H9 (cell line): Measurements from ENCODE around the gene MICU1. TPM values are rescaled to one million over a fixed set of nuclear protein-coding genes. Genes with fewer than 3 reads are reported as not detected.

Source experiments
- DNase-seq: peaks from one replicate; pipeline ENCODE4 v3.0.0-alpha.2; 2017
- H2AFZ ChIP-seq: one replicate; pipeline ENCODE4 v1.6.1; 2013; ENCODE audit warnings: mild to moderate bottlenecking, low read length, control low read depth, moderate library complexity
- H2AK5ac ChIP-seq: 2 replicates; pipeline ENCODE4 v1.6.1; 2013; ENCODE audit warnings: low read length, control low read depth, mixed read lengths; ENCODE audit not compliant: insufficient read length
- H2BK120ac ChIP-seq: one replicate; pipeline ENCODE4 v1.6.1; 2013; ENCODE audit warnings: low read depth, mild to moderate bottlenecking, low read length, control low read depth, inconsistent platforms; ENCODE audit not compliant: poor library complexity, severe bottlenecking
- H2BK12ac ChIP-seq: 2 replicates; pipeline ENCODE4 v1.6.1; 2013; ENCODE audit warnings: low read length, control low read depth, mixed read lengths, low read depth; ENCODE audit not compliant: insufficient read length
- H2BK15ac ChIP-seq: 2 replicates; pipeline ENCODE4 v1.6.1; 2013; ENCODE audit warnings: low read depth, low read length, control low read depth
- H2BK20ac ChIP-seq: one replicate; pipeline ENCODE4 v1.6.1; 2013; ENCODE audit warnings: low read depth, mild to moderate bottlenecking, low read length, control low read depth, inconsistent platforms; ENCODE audit not compliant: poor library complexity, severe bottlenecking
- H2BK5ac ChIP-seq: 2 replicates; pipeline ENCODE4 v1.6.1; 2013; ENCODE audit warnings: low read length, control low read depth, mixed read lengths; ENCODE audit not compliant: insufficient read length
- H3K14ac ChIP-seq: 2 replicates; pipeline ENCODE4 v1.6.1; 2013; ENCODE audit warnings: low read length, control low read depth; ENCODE audit not compliant: insufficient read depth
- H3K18ac ChIP-seq: 2 replicates; pipeline ENCODE4 v1.6.1; 2013; ENCODE audit warnings: low read depth, mild to moderate bottlenecking, mixed read lengths, low read length, control low read depth; ENCODE audit not compliant: insufficient read length
- H3K23ac ChIP-seq: 2 replicates; pipeline ENCODE4 v1.6.1; 2013; ENCODE audit warnings: low read length, control low read depth, mixed read lengths, low read depth; ENCODE audit not compliant: insufficient read length
- H3K23me2 ChIP-seq: 2 replicates; pipeline ENCODE4 v1.6.1; 2013; ENCODE audit warnings: low read depth, mild to moderate bottlenecking, mixed read lengths, low read length, control low read depth; ENCODE audit not compliant: insufficient read length, poor library complexity, severe bottlenecking
- H3K27ac ChIP-seq: 2 replicates; pipeline ENCODE4 v1.5.1; 2013; ENCODE audit warnings: low read length, control low read depth, mixed read lengths, low read depth; ENCODE audit not compliant: insufficient read length
- H3K27me3 ChIP-seq: 2 replicates; pipeline ENCODE4 v1.6.1; 2013; ENCODE audit warnings: low read length, control low read depth, inconsistent platforms; ENCODE audit not compliant: insufficient read depth
- H3K4ac ChIP-seq: 2 replicates; pipeline ENCODE4 v1.6.1; 2013; ENCODE audit warnings: low read depth, mild to moderate bottlenecking, control low read depth, inconsistent platforms, low read length, moderate library complexity
- H3K4me1 ChIP-seq: 2 replicates; pipeline ENCODE4 v1.6.1; 2013; ENCODE audit warnings: low read length, control low read depth, inconsistent platforms; ENCODE audit not compliant: insufficient read depth
- H3K4me2 ChIP-seq: 2 replicates; pipeline ENCODE4 v1.6.1; 2013; ENCODE audit warnings: low read length, control low read depth, mixed read lengths; ENCODE audit not compliant: insufficient read length, insufficient read depth
- H3K56ac ChIP-seq: 2 replicates; pipeline ENCODE4 v1.6.1; 2013; ENCODE audit warnings: low read depth, mild to moderate bottlenecking, mixed read lengths, low read length, control low read depth; ENCODE audit not compliant: insufficient read length
- H3K79me1 ChIP-seq: 2 replicates; pipeline ENCODE4 v1.6.1; 2013; ENCODE audit warnings: low read depth, mild to moderate bottlenecking, moderate library complexity, low read length, control low read depth, inconsistent platforms; ENCODE audit not compliant: insufficient read depth, poor library complexity, severe bottlenecking
- H3K79me2 ChIP-seq: 2 replicates; pipeline ENCODE4 v1.6.1; 2013; ENCODE audit warnings: low read length, control low read depth, inconsistent platforms; ENCODE audit not compliant: insufficient read depth
- H3K9ac ChIP-seq: 2 replicates; pipeline ENCODE4 v1.6.1; 2013; ENCODE audit warnings: low read length, control low read depth, mixed read lengths; ENCODE audit not compliant: insufficient read length; ENCODE audit errors: extremely low read depth
- H3K9me3 ChIP-seq: one replicate; pipeline ENCODE4 v1.6.1; 2013; ENCODE audit warnings: low read depth, low read length, inconsistent platforms; ENCODE audit not compliant: control insufficient read depth
- H3T11ph ChIP-seq: one replicate; pipeline ENCODE4 v1.6.1; 2013; ENCODE audit warnings: mild to moderate bottlenecking, low read length, control low read depth, inconsistent platforms
- H4K20me1 ChIP-seq: one replicate; pipeline ENCODE4 v1.6.1; 2013; ENCODE audit not compliant: control insufficient read depth, insufficient read length, insufficient read depth
- H4K5ac ChIP-seq: 2 replicates; pipeline ENCODE4 v1.6.1; 2013; ENCODE audit warnings: low read depth, mild to moderate bottlenecking, mixed read lengths, low read length, control low read depth; ENCODE audit not compliant: insufficient read length
- H4K8ac ChIP-seq: replicated peaks from 2 replicates; pipeline ENCODE4 v1.6.1; 2013; ENCODE audit warnings: low read length, control low read depth, mixed read lengths, low read depth; ENCODE audit not compliant: insufficient read length
- H4K91ac ChIP-seq: 2 replicates; pipeline ENCODE4 v1.6.1; 2013; ENCODE audit warnings: low read depth, mild to moderate bottlenecking, moderate library complexity, mixed read lengths, low read length, control low read depth; ENCODE audit not compliant: insufficient read length
- H3K27ac Mint-ChIP-seq, 3 experiments: 2 replicates in 2 of 3; 3 replicates in 1 of 3; pipeline ENCODE4 v1.8.0; 2020 to 2021; ENCODE audit warnings: mixed read lengths in 3 of 3, mild to moderate bottlenecking in 1 of 3, moderate library complexity in 1 of 3
- H3K27me3 Mint-ChIP-seq: 2 replicates; pipeline ENCODE4 v1.8.0; 2021; ENCODE audit warnings: low read depth, mild to moderate bottlenecking, moderate library complexity, mixed read lengths
- H3K36me3 Mint-ChIP-seq, 3 experiments: 2 replicates in 2 of 3; 3 replicates in 1 of 3; pipeline ENCODE4 v1.8.0; 2020 to 2021; ENCODE audit warnings: low read depth in 3 of 3, mixed read lengths in 3 of 3; ENCODE audit not compliant: insufficient read depth in 1 of 3
- H3K4me1 Mint-ChIP-seq, 2 experiments: 2 replicates each; pipeline ENCODE4 v1.8.0; 2020; ENCODE audit warnings: mixed read lengths in 2 of 2
- H3K4me3 Mint-ChIP-seq, 2 experiments: 2 replicates in 1 of 2; 3 replicates in 1 of 2; pipeline ENCODE4 v1.8.0; 2020 to 2021; ENCODE audit warnings: mild to moderate bottlenecking in 2 of 2, mixed read lengths in 2 of 2, moderate library complexity in 1 of 2
- H3K9me3 Mint-ChIP-seq, 2 experiments: 2 replicates in 1 of 2; 3 replicates in 1 of 2; pipeline ENCODE4 v1.8.0; 2020; ENCODE audit warnings: mild to moderate bottlenecking in 2 of 2, mixed read lengths in 2 of 2, moderate library complexity in 1 of 2
- WGBS: extraction: QIAGEN DNeasy Blood & Tissue Kit; methylation state at CpG from one replicate; pipeline ENCODE4 v1.1.7; 2013; ENCODE audit warnings: missing lambda C conversion rate, low lambda C conversion rate, mixed read lengths; ENCODE audit not compliant: insufficient read length; ENCODE audit errors: extremely low coverage; 5-methylcytosine and 5-hydroxymethylcytosine counted together
- total RNA-seq: library from RNA; stranded (reverse); gene quantifications from 2 replicates; pipeline ENCODE4 v1.2.1, GENCODE V29; 2021
- TF ChIP-seq, protein P1 (sequence below): fragments of 200-600 bp; sonication (generic); conservative IDR thresholded peaks from 3 replicates; pipeline ENCODE4 v1.8.0; 2021; ENCODE audit warnings: antibody characterized with exemption, mild to moderate bottlenecking

MICU1 gene
- total RNA-seq, 1 experiment from 2014 or later, result 33.2 TPM

DNA sequence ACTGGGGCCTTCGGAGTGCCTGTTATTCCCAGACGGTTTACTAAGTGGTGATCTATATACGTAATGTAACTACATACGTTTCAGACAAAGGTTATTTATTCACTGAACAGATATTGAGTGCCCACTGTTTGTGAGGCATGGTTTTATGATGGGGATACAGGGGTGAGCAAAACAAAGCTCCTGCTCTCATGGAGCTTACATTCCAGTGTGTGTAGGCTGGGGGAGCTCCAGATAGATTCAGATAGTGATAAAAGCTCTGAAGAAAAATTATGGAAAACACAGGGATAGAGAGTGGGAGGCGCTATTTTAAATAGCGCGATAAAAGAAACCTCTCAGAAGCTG lies 270.7 kb downstream of the MICU1 start:
- Histone ChIP-seq H2AFZ (no peak overlapping the region), H3K56ac (no peak overlapping the region), H3K14ac (no peak overlapping the region), H3K18ac (no peak overlapping the region), H2BK15ac (no peak overlapping the region), H3K27me3 (no peaks in the 10 kb centered on the region), H3K27ac (no peak overlapping the region), H2AK5ac (no peak overlapping the region), H2BK12ac (no peak overlapping the region), H2BK120ac (no peak overlapping the region), H4K91ac (no peak overlapping the region), H3K79me2 (peaks cover 2% of the 10 kb centered on the region; the same call in 1 of the 2 replicates), H4K5ac (no peak overlapping the region), H2BK5ac (no peak overlapping the region), H3T11ph (no peak overlapping the region), H3K9ac (no peak overlapping the region), H3K4me2 (peak overlapping the region; percentile 80), H2BK20ac (no peak overlapping the region), H3K9me3 (no peaks in the 10 kb centered on the region), H4K20me1 (no peaks in the 10 kb centered on the region), H4K8ac (no peak overlapping the region), H3K4me1 (no peaks in the 10 kb centered on the region), H3K23ac (no peak overlapping the region), H3K23me2 (peaks cover 5% of the 10 kb centered on the region), H3K4ac (no peak overlapping the region), H3K79me1 (no peaks in the 10 kb centered on the region)
- Mint-ChIP-seq H3K27me3 (peaks cover 2% of the 10 kb centered on the region; the same call in 1 of the 2 replicates), H3K36me3 (peaks cover 0 to 14% (median 2%) of the 10 kb centered on the region in 3 experiments; a peak in 3 of 7 replicates), H3K4me3 (peak overlapping the region; percentile 97), H3K9me3 (no peaks in the 10 kb centered on the region), H3K4me1 (peaks cover 25 to 28% of the 10 kb centered on the region in 2 experiments), H3K27ac (peak overlapping the region; percentile 81 to 92 (median 82); a peak in 6 of 7 replicates)
- no peak for DNase-seq
- TF ChIP-seq, protein P1, sequence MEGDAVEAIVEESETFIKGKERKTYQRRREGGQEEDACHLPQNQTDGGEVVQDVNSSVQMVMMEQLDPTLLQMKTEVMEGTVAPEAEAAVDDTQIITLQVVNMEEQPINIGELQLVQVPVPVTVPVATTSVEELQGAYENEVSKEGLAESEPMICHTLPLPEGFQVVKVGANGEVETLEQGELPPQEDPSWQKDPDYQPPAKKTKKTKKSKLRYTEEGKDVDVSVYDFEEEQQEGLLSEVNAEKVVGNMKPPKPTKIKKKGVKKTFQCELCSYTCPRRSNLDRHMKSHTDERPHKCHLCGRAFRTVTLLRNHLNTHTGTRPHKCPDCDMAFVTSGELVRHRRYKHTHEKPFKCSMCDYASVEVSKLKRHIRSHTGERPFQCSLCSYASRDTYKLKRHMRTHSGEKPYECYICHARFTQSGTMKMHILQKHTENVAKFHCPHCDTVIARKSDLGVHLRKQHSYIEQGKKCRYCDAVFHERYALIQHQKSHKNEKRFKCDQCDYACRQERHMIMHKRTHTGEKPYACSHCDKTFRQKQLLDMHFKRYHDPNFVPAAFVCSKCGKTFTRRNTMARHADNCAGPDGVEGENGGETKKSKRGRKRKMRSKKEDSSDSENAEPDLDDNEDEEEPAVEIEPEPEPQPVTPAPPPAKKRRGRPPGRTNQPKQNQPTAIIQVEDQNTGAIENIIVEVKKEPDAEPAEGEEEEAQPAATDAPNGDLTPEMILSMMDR, result no peak
- whole genome bisulfite sequencing, result no CpG with 5 or more reads among the region's 7 CpGs
